K562 (cell line): ENCODE data around the gene MAGI1. TPM values are rescaled to one million over a fixed set of nuclear protein-coding genes. Genes with fewer than 3 reads are reported as not detected.

Experiments used
- ATAC-seq: fragments of 200-7000 bp; cut with Tn5 transposase; 3 replicates; pipeline ENCODE4 v1.9.1; 2020; ENCODE audit warnings: moderate library complexity
- BruUV-seq: library from RNA; stranded (reverse); fragments of 400-500 nt; replicated peaks from 2 replicates; lab custom pipeline; 2021; lab: Mats Ljungman, UMichigan
- CTCF ChIA-PET: fragments of 300-600 bp; formaldehyde crosslinking; extraction: SDS; loops from one replicate; lab custom pipeline; 2021; ENCODE audit warnings: low intra/inter-chr PET ratio; lab: Yijun Ruan, JAX
- POLR2A ChIA-PET: fragments of 300-600, 350-650 bp; sonication (Branson Sonifier 250); formaldehyde crosslinking; extraction: SDS; loops from one replicate; lab custom pipeline; 2021; ENCODE audit warnings: antibody characterized with exemption, inconsistent platforms; lab: Yijun Ruan, JAX
- DNase-seq, 4 experiments: peaks; one replicate each; pipeline versions ENCODE4 v3.0.0 to v3.0.0-alpha.2; 2011 to 2018; ENCODE audit warnings: low spot score in 3 of 4, mixed read lengths in 3 of 4; ENCODE audit errors: extremely low read depth in 1 of 4
- FAIRE-seq: peaks from 2 replicates; lab custom pipeline; 2011; peaks lifted over from hg19 to GRCh38; lab: Jason Lieb, UNC
- H2AFZ ChIP-seq: 2 replicates; pipeline ENCODE4 v1.6.0; 2011; ENCODE audit warnings: low read depth, low read length, control low read depth, inconsistent platforms
- H3K27ac ChIP-seq: fragments of 200-600 bp; 3 replicates; pipeline ENCODE4 v1.8.0; 2011; ENCODE audit warnings: low read depth, mild to moderate bottlenecking, control low read depth, inconsistent platforms, low read length, moderate library complexity, mixed read lengths; ENCODE audit errors: extremely low read depth
- H3K27me3 ChIP-seq, 2 experiments: fragments of 300-600 bp in 1 of 2; 2 replicates in 1 of 2; 3 replicates in 1 of 2; pipeline versions ENCODE4 v1.6.0 to v1.8.0; 2011; ENCODE audit warnings: inconsistent platforms in 2 of 2, low read length in 2 of 2, mild to moderate bottlenecking in 1 of 2, mixed read lengths in 1 of 2, moderate library complexity in 1 of 2; ENCODE audit not compliant: control insufficient read depth in 2 of 2, insufficient read depth in 2 of 2
- H3K36me3 ChIP-seq: fragments of 300-600 bp; 3 replicates; pipeline ENCODE4 v1.8.0; 2011; ENCODE audit warnings: mild to moderate bottlenecking, low read length, inconsistent platforms; ENCODE audit not compliant: control insufficient read depth, insufficient read depth
- H3K4me1 ChIP-seq, 2 experiments: fragments of 200-600 bp in 1 of 2; replicated peaks in 1 of 2; 2 replicates in 1 of 2; 3 replicates in 1 of 2; pipeline versions ENCODE4 v1.5.1 to v1.8.0; 2011; ENCODE audit warnings: inconsistent platforms in 2 of 2, low read length in 2 of 2, mild to moderate bottlenecking in 1 of 2, mixed read lengths in 1 of 2, moderate library complexity in 1 of 2; ENCODE audit not compliant: control insufficient read depth in 2 of 2, insufficient read depth in 2 of 2
- H3K4me2 ChIP-seq: 2 replicates; pipeline ENCODE4 v1.6.1; 2011; ENCODE audit warnings: low read length, control low read depth, inconsistent platforms, mixed read lengths; ENCODE audit not compliant: insufficient read depth
- H3K4me3 ChIP-seq: fragments of 200-600 bp; sonication (generic), shearing (Covaris generic); 2 replicates; pipeline ENCODE4 v1.5.1; 2016; ENCODE audit warnings: control low read depth, inconsistent platforms
- H3K79me2 ChIP-seq: fragments of 200-600 bp; 3 replicates; pipeline ENCODE4 v1.8.0; 2011; ENCODE audit warnings: low read length, inconsistent platforms; ENCODE audit not compliant: control insufficient read depth, insufficient read depth
- H3K9ac ChIP-seq, 2 experiments: 2 replicates each; pipeline versions ENCODE4 v1.6.0 to v1.6.1; 2011; ENCODE audit warnings: low read depth in 2 of 2, low read length in 2 of 2, control low read depth in 1 of 2, inconsistent platforms in 1 of 2, mild to moderate bottlenecking in 1 of 2, mixed read lengths in 1 of 2; ENCODE audit not compliant: insufficient read depth in 1 of 2
- H3K9me1 ChIP-seq: one replicate; pipeline ENCODE4 v1.6.0; 2011; ENCODE audit warnings: inconsistent platforms, mild to moderate bottlenecking, low read length, moderate library complexity; ENCODE audit not compliant: control insufficient read depth, insufficient read depth
- H3K9me3 ChIP-seq: replicated peaks from 2 replicates; pipeline ENCODE4 v1.5.1; 2011; ENCODE audit warnings: low read depth, low read length, inconsistent platforms; ENCODE audit not compliant: control insufficient read depth, insufficient read depth
- H4K20me1 ChIP-seq: replicated peaks from 2 replicates; pipeline ENCODE4 v1.6.1; 2011; ENCODE audit warnings: low read length, inconsistent platforms, mixed read lengths; ENCODE audit not compliant: control insufficient read depth, insufficient read depth
- FIP1L1 ChIP-seq: fragments of 200-400 bp; formaldehyde crosslinking; IDR thresholded peaks from 2 replicates; pipeline ENCODE4 v1.6.1; 2018; ENCODE audit warnings: mild to moderate bottlenecking, low read depth, low read length; ENCODE audit not compliant: poor library complexity, severe bottlenecking
- PHTF2 ChIP-seq: fragments of 250-450 bp; sonication (Bioruptor Pico); IDR thresholded peaks from 2 replicates; pipeline ENCODE4 v1.5.0; 2021; ENCODE audit warnings: mild to moderate bottlenecking
- SMARCC2 ChIP-seq: fragments of 450-650 bp; IDR thresholded peaks from 2 replicates; pipeline ENCODE4 v1.6.1; 2017; ENCODE audit warnings: antibody characterized with exemption, moderate library complexity, mild to moderate bottlenecking, low read depth
- TRIM28 ChIP-seq: fragments of 450-650 bp; IDR thresholded peaks from 2 replicates; pipeline ENCODE4 v1.6.1; 2017
- ZBTB7A ChIP-seq: IDR thresholded peaks from 2 replicates; pipeline ENCODE4 v1.6.1; 2011; ENCODE audit warnings: low read depth, mild to moderate bottlenecking, low read length, moderate library complexity, borderline replicate concordance; ENCODE audit not compliant: control insufficient read depth
- ZC3H4 ChIP-seq: sonication (generic); formaldehyde crosslinking; IDR thresholded peaks from 2 replicates; pipeline ENCODE4 v1.9.0; 2021; ENCODE audit warnings: missing genetic modification reagents, borderline replicate concordance
- ZNF282 ChIP-seq: sonication (generic); formaldehyde crosslinking; IDR thresholded peaks from 2 replicates; pipeline ENCODE4 v1.8.1; 2023; ENCODE audit warnings: missing genetic modification reagents
- WGBS: fragments of 100-300 bp; shearing (Covaris generic); methylation state at CpG from one replicate; pipeline ENCODE4 v1.1.6; 2016; ENCODE audit warnings: low coverage, mixed read lengths; ENCODE audit not compliant: insufficient coverage; ENCODE audit errors: missing lambda C conversion rate; 5-methylcytosine and 5-hydroxymethylcytosine counted together
- in situ Hi-C: fragments of 300-500 bp; cut with MboI; formaldehyde crosslinking; loops from 4 replicates; pipeline ENCODE4 v1.15.0; 2018; ENCODE audit warnings: inconsistent platforms, mixed read lengths
- intact Hi-C: fragments of 100-400 bp; cut with micrococcal nuclease; formaldehyde crosslinking; loops from 2 replicates; pipeline ENCODE4 v1.14.2; 2022
- polyA plus RNA-seq, 8 experiments: library from polyadenylated mRNA; depleted of rRNA in 4 of 8; stranded (reverse) in 5 of 8; unstranded in 3 of 8; fragments of >200 nt; fragmentation: Nextera tagmentation in 2 of 8; fragmentation: Illumina TruSeq in 1 of 8; extraction: Ambion mirVana in 2 of 8; extraction: Trizol in 1 of 8; gene quantifications; 2 replicates each; pipeline versions ENCODE4 v1.2.1 to v1.2.3, GENCODE V29; 2011 to 2014; ENCODE audit warnings: inconsistent platforms in 1 of 8, missing spikeins in 1 of 8
- total RNA-seq, 7 experiments: library from RNA; depleted of rRNA in 6 of 7; stranded (reverse); fragments of >200 nt in 6 of 7; fragmentation: Illumina TruSeq in 2 of 7; extraction: Trizol in 2 of 7; gene quantifications; 2 replicates each; pipeline versions ENCODE4 v1.2.1 to v1.2.3, GENCODE V29; 2011 to 2021; ENCODE audit warnings: low replicate concordance in 1 of 7
- TF ChIP-seq, protein P1 (sequence below): fragments of 250-450 bp; sonication (Bioruptor Pico); IDR thresholded peaks from 2 replicates; pipeline ENCODE4 v1.8.0; 2021; ENCODE audit warnings: moderate library complexity, mild to moderate bottlenecking, inconsistent platforms
- TF ChIP-seq, protein P2 (sequence below): fragments of 250-450 bp; sonication (Bioruptor Pico); IDR thresholded peaks from 2 replicates; pipeline ENCODE4 v1.4.0; 2020; ENCODE audit warnings: mild to moderate bottlenecking

Gene MAGI1
- total and polyA plus RNA-seq, 9 of the 15 experiments (the other 6 are each of a cell fraction or from before 2014, with no cell fraction given): 7.8 to 59.4 (median 43.2) TPM

GRCh38 chr3:65449841-65450428 is 588.8 kb downstream of the MAGI1 start:
- WGBS: 87% methylated on average over 6 of the region's 6 CpGs
- TF ChIP-seq FIP1L1: no peak
- TF ChIP-seq, protein P1, sequence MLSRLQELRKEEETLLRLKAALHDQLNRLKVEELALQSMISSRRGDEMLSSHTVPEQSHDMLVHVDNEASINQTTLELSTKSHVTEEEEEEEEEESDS: no peak
- TF ChIP-seq, protein P2, sequence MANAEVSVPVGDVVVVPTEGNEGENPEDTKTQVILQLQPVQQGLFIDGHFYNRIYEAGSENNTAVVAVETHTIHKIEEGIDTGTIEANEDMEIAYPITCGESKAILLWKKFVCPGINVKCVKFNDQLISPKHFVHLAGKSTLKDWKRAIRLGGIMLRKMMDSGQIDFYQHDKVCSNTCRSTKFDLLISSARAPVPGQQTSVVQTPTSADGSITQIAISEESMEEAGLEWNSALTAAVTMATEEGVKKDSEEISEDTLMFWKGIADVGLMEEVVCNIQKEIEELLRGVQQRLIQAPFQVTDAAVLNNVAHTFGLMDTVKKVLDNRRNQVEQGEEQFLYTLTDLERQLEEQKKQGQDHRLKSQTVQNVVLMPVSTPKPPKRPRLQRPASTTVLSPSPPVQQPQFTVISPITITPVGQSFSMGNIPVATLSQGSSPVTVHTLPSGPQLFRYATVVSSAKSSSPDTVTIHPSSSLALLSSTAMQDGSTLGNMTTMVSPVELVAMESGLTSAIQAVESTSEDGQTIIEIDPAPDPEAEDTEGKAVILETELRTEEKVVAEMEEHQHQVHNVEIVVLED (CRISPR knock-in tag): no peak
- no peak for TF ChIP-seq TRIM28
- TF ChIP-seq SMARCC2: no peak
- no peak for TF ChIP-seq ZNF282 (CRISPR knock-in tag)
- TF ChIP-seq PHTF2 (CRISPR knock-in tag): no peak
- no peak for TF ChIP-seq ZBTB7A
- no peak for TF ChIP-seq ZC3H4 (CRISPR knock-in tag)
- BruUV-seq: no TSS peak
- no peak for DNase-seq
- in situ Hi-C loops (loop anchor here (10.0 kb wide), 1 partner anchor 285 kb away; no protein-coding TSS in a partner anchor), intact Hi-C loops (loop anchor here (10.0 kb wide), 1 partner anchor 105 kb away; no protein-coding TSS in a partner anchor)
- Histone ChIP-seq H3K36me3 (peaks cover 38% of the 10 kb centered on the region; the same call in 2 of the 3 replicates), H3K4me2 (no peak overlapping the region), H3K79me2 (no peaks in the 10 kb centered on the region), H3K4me3 (no peak overlapping the region), H2AFZ (no peak overlapping the region), H3K9ac (no peak overlapping the region), H3K9me3 (no peaks in the 10 kb centered on the region), H4K20me1 (no peaks in the 10 kb centered on the region), H3K9me1 (no peaks in the 10 kb centered on the region), H3K4me1 (no peaks in the 10 kb centered on the region), H3K27me3 (no peaks in the 10 kb centered on the region), H3K27ac (no peak overlapping the region)
- FAIRE-seq: no peak
- ChIA-PET CTCF (no interaction called here), POLR2A (no interaction called here)
- ATAC-seq: no peak
